ENCODE measurements around the gene DHRS4.
"Not testable (repeated sequence)": the region's sequence is repeated elsewhere in the genome, so short reads cannot be mapped to it uniquely, and the experiment has no call there.

DHRS4 gene

DNA sequence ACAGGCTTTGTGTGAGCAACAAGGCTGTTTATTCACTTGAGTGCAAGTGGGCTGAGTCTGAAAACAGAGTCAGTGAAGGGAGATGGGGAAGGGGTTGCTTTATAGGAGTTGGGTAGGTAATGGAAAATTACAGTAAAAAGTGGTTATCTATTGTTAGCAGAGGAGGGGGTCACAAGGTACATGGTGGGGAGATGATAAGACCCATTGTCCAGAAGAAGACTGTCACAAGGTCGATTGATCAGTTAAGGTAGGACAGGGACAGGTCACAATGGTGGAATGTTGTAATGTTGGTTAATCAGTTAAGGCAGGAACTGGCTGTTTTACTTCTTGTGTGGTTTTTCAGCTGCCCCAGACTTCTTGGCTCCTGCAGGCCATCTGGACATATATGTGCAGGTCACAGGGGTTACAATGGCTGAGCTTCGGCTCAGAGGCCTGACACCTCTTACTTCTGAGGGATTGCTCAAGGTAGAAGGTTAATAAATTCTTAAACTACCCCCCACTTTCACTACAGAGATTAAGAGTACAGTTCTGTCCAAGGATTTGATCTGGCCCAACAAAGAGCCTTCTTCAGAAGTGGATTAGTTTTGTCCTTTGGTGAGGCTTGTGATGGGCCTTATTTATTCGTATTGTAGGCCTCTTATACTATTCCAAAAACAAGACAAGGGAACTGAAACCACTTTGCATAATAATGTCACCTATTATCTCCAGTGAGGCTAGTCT lies 13.8 kb upstream of the DHRS4 start:
- CTCF ChIA-PET, result no interaction called here
- POLR2A ChIA-PET, result no interaction called here

DNA sequence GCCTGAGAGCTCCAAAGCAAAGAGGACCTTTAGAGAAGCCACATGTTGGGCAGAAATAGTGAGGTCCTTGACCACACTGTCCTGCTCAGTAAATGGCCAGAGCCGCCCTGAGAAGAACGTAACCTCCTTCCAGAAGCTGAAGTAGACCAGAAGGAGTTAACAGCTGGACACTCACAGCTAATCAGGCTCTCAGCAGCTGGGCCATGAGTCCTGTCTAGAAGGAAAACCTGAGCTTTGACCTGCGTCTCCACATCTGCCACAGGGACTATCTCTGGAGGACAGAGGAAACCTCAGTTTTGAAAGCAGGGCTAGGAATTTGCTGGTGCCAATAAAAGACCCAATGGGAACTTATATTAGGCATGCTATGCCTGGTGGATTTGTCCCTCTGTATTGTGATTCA lies 12.3 kb upstream of the DHRS4 start:
- ChIA-PET POLR2A (no interaction called here), CTCF (no interaction called here)
- Histone ChIP-seq H3K4me1 (ENCODE audit: control extremely low read depth in 1 of 4, control insufficient read depth in 4 of 4, insufficient read depth in 4 of 4, low read length in 3 of 4) (no peaks in the 10 kb centered on the region), H3K27ac (ENCODE audit: insufficient read depth in 1 of 2, low read depth in 1 of 2, low read length in 2 of 2, poor library complexity in 1 of 2, severe bottlenecking in 2 of 2) (no peak overlapping the region), H3K36me3 (ENCODE audit: control insufficient read depth in 4 of 4, insufficient read depth in 4 of 4, low read length in 3 of 4) (peaks cover 0 to 8% (median 6%) of the 10 kb centered on the region in 4 experiments), H3K4me3 (ENCODE audit: control insufficient read depth in 1 of 7, extremely low read depth in 1 of 7, insufficient read depth in 4 of 7, low read depth in 2 of 7, low read length in 6 of 7) (no peak overlapping the region), H3K9me3 (ENCODE audit: control extremely low read depth in 1 of 5, control insufficient read depth in 4 of 5, insufficient read depth in 2 of 5, low read depth in 1 of 5, low read length in 4 of 5) (peaks cover 0 to 5% (median 0%) of the 10 kb centered on the region in 5 experiments), H3K27me3 (replicated peaks in 2 of 5; ENCODE audit: control insufficient read depth in 4 of 5, insufficient read depth in 5 of 5, low read length in 4 of 5) (no peaks in the 10 kb centered on the region)
- WGBS (ENCODE audit: insufficient coverage), result 74% methylated on average over 3 of the region's 3 CpGs
- no peak for DNase-seq

More for the DNA sequence above, 13.8 kb upstream of the DHRS4 start:
- peaks cover 0 to 5% (median 0%) of the 10 kb centered on the region in 5 experiments for H3K9me3 ChIP-seq (ENCODE audit: control extremely low read depth in 1 of 5, control insufficient read depth in 4 of 5, insufficient read depth in 2 of 5, low read depth in 1 of 5, low read length in 4 of 5)
- peaks cover 0 to 8% (median 6%) of the 10 kb centered on the region in 4 experiments for H3K36me3 ChIP-seq (ENCODE audit: control insufficient read depth in 4 of 4, insufficient read depth in 4 of 4, low read length in 3 of 4)
- WGBS (ENCODE audit: insufficient coverage), result 100% methylated on average over 2 of the region's 3 CpGs
- H3K27ac ChIP-seq (ENCODE audit: insufficient read depth in 1 of 2, low read depth in 1 of 2, low read length in 2 of 2, poor library complexity in 1 of 2, severe bottlenecking in 2 of 2), result no peak overlapping the region
- H3K27me3 ChIP-seq (replicated peaks in 2 of 5; ENCODE audit: control insufficient read depth in 4 of 5, insufficient read depth in 5 of 5, low read length in 4 of 5), result no peaks in the 10 kb centered on the region
- no peak overlapping the region for H3K4me3 ChIP-seq (ENCODE audit: control insufficient read depth in 1 of 7, extremely low read depth in 1 of 7, insufficient read depth in 4 of 7, low read depth in 2 of 7, low read length in 6 of 7)
- no peak for DNase-seq
- no peaks in the 10 kb centered on the region for H3K4me1 ChIP-seq (ENCODE audit: control extremely low read depth in 1 of 4, control insufficient read depth in 4 of 4, insufficient read depth in 4 of 4, low read length in 3 of 4)

DNA sequence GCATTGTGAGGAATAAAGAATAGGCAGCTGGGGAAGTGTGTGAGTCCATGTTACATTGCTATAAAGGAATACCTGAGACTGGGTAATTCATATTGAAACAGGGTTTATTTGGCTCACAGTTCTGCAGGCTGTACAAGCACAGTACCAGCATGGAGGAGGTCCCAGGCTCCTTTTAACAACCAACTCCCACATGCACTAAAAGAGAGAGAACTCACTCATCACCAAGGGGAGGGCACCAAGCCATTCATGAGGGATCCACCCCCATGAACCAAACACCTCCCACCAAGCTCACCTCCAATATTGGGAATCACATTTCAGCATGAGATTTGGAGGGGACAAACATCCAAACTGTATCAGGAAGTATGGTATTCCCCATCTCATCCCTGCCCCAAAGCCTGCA lies 11.9 kb upstream of the DHRS4 start:
- H3K4me3 ChIP-seq (ENCODE audit: control insufficient read depth in 1 of 7, extremely low read depth in 1 of 7, insufficient read depth in 4 of 7, low read depth in 2 of 7, low read length in 6 of 7), result no peak overlapping the region
- no peaks in the 10 kb centered on the region for H3K4me1 ChIP-seq (ENCODE audit: control extremely low read depth in 1 of 4, control insufficient read depth in 4 of 4, insufficient read depth in 4 of 4, low read length in 3 of 4)
- H3K9me3 ChIP-seq (ENCODE audit: control extremely low read depth in 1 of 5, control insufficient read depth in 4 of 5, insufficient read depth in 2 of 5, low read depth in 1 of 5, low read length in 4 of 5), result peaks cover 0 to 5% (median 0%) of the 10 kb centered on the region in 5 experiments
- DNase-seq, result no peak
- H3K27me3 ChIP-seq (replicated peaks in 2 of 5; ENCODE audit: control insufficient read depth in 4 of 5, insufficient read depth in 5 of 5, low read length in 4 of 5), result no peaks in the 10 kb centered on the region
- ChIA-PET POLR2A (no interaction called here), CTCF (no interaction called here)
- peaks cover 0 to 8% (median 6%) of the 10 kb centered on the region in 4 experiments for H3K36me3 ChIP-seq (ENCODE audit: control insufficient read depth in 4 of 4, insufficient read depth in 4 of 4, low read length in 3 of 4)
- no peak overlapping the region for H3K27ac ChIP-seq (ENCODE audit: insufficient read depth in 1 of 2, low read depth in 1 of 2, low read length in 2 of 2, poor library complexity in 1 of 2, severe bottlenecking in 2 of 2)

DNA sequence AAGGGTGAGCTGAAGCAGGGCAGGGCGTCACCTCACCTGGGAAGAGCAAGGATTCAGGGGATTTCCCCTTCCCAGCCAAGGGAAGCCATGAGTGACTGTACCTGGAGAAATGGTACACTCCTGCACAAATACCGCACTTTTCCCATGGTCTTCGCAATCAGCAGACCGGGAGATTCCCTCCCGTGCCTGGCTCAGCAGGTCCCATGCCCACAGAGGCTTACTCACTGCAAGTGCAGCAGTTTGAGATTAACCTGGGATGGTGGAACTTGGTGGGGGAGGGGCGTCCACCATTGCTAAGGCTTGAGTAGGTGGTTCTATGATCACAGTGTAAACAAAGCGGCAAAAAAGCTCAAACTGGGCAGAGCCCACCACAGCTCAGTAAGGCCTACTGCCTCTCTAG lies 11.0 kb upstream of the DHRS4 start:
- Histone ChIP-seq H3K9me3 (ENCODE audit: control extremely low read depth in 1 of 5, control insufficient read depth in 4 of 5, insufficient read depth in 2 of 5, low read depth in 1 of 5, low read length in 4 of 5) (peaks cover 0 to 5% (median 0%) of the 10 kb centered on the region in 5 experiments), H3K4me1 (ENCODE audit: control extremely low read depth in 1 of 4, control insufficient read depth in 4 of 4, insufficient read depth in 4 of 4, low read length in 3 of 4) (no peaks in the 10 kb centered on the region), H3K27me3 (replicated peaks in 2 of 5; ENCODE audit: control insufficient read depth in 4 of 5, insufficient read depth in 5 of 5, low read length in 4 of 5) (no peaks in the 10 kb centered on the region), H3K4me3 (ENCODE audit: control insufficient read depth in 1 of 7, extremely low read depth in 1 of 7, insufficient read depth in 4 of 7, low read depth in 2 of 7, low read length in 6 of 7) (no peak overlapping the region), H3K27ac (ENCODE audit: insufficient read depth in 1 of 2, low read depth in 1 of 2, low read length in 2 of 2, poor library complexity in 1 of 2, severe bottlenecking in 2 of 2) (no peak overlapping the region), H3K36me3 (ENCODE audit: control insufficient read depth in 4 of 4, insufficient read depth in 4 of 4, low read length in 3 of 4) (peaks cover 0 to 8% (median 6%) of the 10 kb centered on the region in 4 experiments)
- POLR2A ChIA-PET, result no interaction called here
- WGBS (ENCODE audit: insufficient coverage), result 94% methylated on average over 6 of the region's 7 CpGs
- CTCF ChIA-PET, result no interaction called here
- no peak for DNase-seq

DNA sequence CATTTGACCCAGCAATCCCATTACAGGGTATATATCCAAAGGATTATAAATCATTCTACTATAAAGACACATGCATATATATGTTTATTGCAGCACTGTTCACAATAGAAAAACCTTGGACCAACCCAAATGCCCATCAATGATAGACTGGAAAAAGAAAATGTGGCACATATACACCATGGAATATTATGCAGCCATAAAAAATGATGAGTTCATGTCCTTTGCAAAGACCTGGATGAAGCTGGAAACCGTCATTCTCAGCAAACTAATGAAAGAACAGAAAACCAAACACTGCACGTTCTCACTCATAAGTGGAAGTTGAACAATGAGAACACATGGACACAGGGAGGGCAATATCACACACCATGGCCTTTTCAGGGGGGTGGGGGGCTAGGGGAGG lies 4.5 kb upstream of the DHRS4 start:
- H3K27me3 ChIP-seq (replicated peaks in 2 of 5; ENCODE audit: control insufficient read depth in 4 of 5, insufficient read depth in 5 of 5, low read length in 4 of 5); H3K4me3 ChIP-seq (ENCODE audit: control insufficient read depth in 1 of 7, extremely low read depth in 1 of 7, insufficient read depth in 4 of 7, low read depth in 2 of 7, low read length in 6 of 7); H3K36me3 ChIP-seq (ENCODE audit: control insufficient read depth in 4 of 4, insufficient read depth in 4 of 4, low read length in 3 of 4); H3K9me3 ChIP-seq (ENCODE audit: control extremely low read depth in 1 of 5, control insufficient read depth in 4 of 5, insufficient read depth in 2 of 5, low read depth in 1 of 5, low read length in 4 of 5); POLR2A ChIA-PET; DNase-seq; H3K27ac ChIP-seq (ENCODE audit: insufficient read depth in 1 of 2, low read depth in 1 of 2, low read length in 2 of 2, poor library complexity in 1 of 2, severe bottlenecking in 2 of 2): not testable (repeated sequence)
- CTCF ChIA-PET, result interaction anchor here (0.7 to 1.5 kb wide), 2 partner anchors 317 to 319 kb away, joined by 3 to 5 read pairs; no protein-coding TSS in a partner anchor
- WGBS (ENCODE audit: insufficient coverage), result no CpG with 5 or more reads among the region's 2 CpGs
- H3K4me1 ChIP-seq (ENCODE audit: control extremely low read depth in 1 of 4, control insufficient read depth in 4 of 4, insufficient read depth in 4 of 4, low read length in 3 of 4), result peaks cover 3 to 15% (median 4%) of the 10 kb centered on the region in 4 experiments

DNA sequence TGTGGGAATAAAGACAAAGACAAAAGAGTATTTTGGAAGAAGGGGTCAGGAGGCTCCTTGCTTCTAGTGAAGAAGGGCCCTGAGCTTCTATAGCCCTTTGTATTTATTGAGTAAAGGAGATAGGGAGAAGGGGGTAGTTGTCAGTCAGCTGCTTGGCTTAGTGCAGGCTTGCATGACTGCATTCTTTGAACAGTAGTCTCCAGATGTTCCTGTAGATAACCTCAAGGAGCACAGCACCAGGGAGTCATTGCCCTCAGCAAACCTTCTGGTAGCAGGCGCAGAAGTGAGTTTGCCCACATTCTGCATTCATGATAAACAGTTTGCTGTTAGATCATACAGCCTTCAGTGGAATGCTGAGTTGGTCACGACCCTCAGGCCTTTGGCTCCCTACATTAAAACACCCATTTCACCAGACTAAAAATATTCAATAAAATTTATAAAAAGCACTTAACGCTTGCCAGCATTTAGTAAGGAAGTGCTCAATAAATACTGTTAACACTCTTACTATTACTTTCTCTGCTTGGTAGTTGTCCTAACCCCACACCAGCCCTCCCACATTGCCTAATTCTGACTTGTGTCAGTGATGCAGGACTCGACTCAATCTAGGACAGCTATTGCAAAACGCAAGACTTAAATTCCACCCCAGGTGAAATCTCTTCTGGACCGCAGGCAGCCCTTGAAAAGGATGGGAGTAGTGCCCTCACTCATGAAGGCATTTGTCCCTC lies 3.0 kb upstream of the DHRS4 start:
- Histone ChIP-seq H3K9me3 (ENCODE audit: control extremely low read depth in 1 of 5, control insufficient read depth in 4 of 5, insufficient read depth in 2 of 5, low read depth in 1 of 5, low read length in 4 of 5) (peaks cover 0 to 8% (median 5%) of the 10 kb centered on the region in 5 experiments), H3K27ac (ENCODE audit: insufficient read depth in 1 of 2, low read depth in 1 of 2, low read length in 2 of 2, poor library complexity in 1 of 2, severe bottlenecking in 2 of 2) (no peak overlapping the region), H3K4me3 (ENCODE audit: control insufficient read depth in 1 of 7, extremely low read depth in 1 of 7, insufficient read depth in 4 of 7, low read depth in 2 of 7, low read length in 6 of 7) (no peak overlapping the region), H3K4me1 (ENCODE audit: control extremely low read depth in 1 of 4, control insufficient read depth in 4 of 4, insufficient read depth in 4 of 4, low read length in 3 of 4) (peaks cover 3 to 20% (median 8%) of the 10 kb centered on the region in 4 experiments), H3K36me3 (ENCODE audit: control insufficient read depth in 4 of 4, insufficient read depth in 4 of 4, low read length in 3 of 4) (peaks cover 0 to under 1% (median 0%) of the 10 kb centered on the region in 4 experiments), H3K27me3 (replicated peaks in 2 of 5; ENCODE audit: control insufficient read depth in 4 of 5, insufficient read depth in 5 of 5, low read length in 4 of 5) (no peaks in the 10 kb centered on the region)
- POLR2A ChIA-PET, result no interaction called here
- WGBS (ENCODE audit: insufficient coverage), result 92% methylated on average over 5 of the region's 6 CpGs
- CTCF ChIA-PET, result no interaction called here
- DNase-seq, result no peak

DNA sequence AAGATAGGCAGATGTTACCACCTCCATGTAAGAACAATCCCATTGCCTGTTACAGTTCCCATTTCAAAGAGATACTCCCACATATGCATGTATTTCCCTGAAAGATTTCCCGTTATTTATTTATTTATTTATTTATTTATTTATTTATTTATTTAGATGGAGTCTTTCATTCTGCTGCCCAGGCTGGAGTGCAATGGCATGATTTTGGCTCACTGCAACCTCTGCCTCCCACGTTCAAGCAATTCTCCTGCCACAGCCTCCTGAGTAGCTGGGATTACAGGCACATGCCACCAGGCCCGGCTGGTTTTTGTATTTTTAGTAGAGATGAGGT lies 2.5 kb upstream of the DHRS4 start:
- H3K4me3 ChIP-seq (ENCODE audit: control insufficient read depth in 1 of 7, extremely low read depth in 1 of 7, insufficient read depth in 4 of 7, low read depth in 2 of 7, low read length in 6 of 7); H3K27me3 ChIP-seq (replicated peaks in 2 of 5; ENCODE audit: control insufficient read depth in 4 of 5, insufficient read depth in 5 of 5, low read length in 4 of 5); DNase-seq; H3K27ac ChIP-seq (ENCODE audit: insufficient read depth in 1 of 2, low read depth in 1 of 2, low read length in 2 of 2, poor library complexity in 1 of 2, severe bottlenecking in 2 of 2); CTCF ChIA-PET; H3K9me3 ChIP-seq (ENCODE audit: control extremely low read depth in 1 of 5, control insufficient read depth in 4 of 5, insufficient read depth in 2 of 5, low read depth in 1 of 5, low read length in 4 of 5); H3K36me3 ChIP-seq (ENCODE audit: control insufficient read depth in 4 of 4, insufficient read depth in 4 of 4, low read length in 3 of 4); POLR2A ChIA-PET: not testable (repeated sequence)
- H3K4me1 ChIP-seq (ENCODE audit: control extremely low read depth in 1 of 4, control insufficient read depth in 4 of 4, insufficient read depth in 4 of 4, low read length in 3 of 4), result peaks cover 3 to 20% (median 8%) of the 10 kb centered on the region in 4 experiments
- no CpG with 5 or more reads among the region's 3 CpGs for WGBS (ENCODE audit: insufficient coverage)
